H9 (cell line): ENCODE data around the gene TMEM272. TPM values are rescaled to one million over a fixed set of nuclear protein-coding genes. Genes with fewer than 3 reads are reported as not detected.

Source experiments
- DNase-seq: peaks from one replicate; pipeline ENCODE4 v3.0.0-alpha.2; 2017
- H2AFZ ChIP-seq: one replicate; pipeline ENCODE4 v1.6.1; 2013; ENCODE audit warnings: mild to moderate bottlenecking, low read length, control low read depth, moderate library complexity
- H2AK5ac ChIP-seq: 2 replicates; pipeline ENCODE4 v1.6.1; 2013; ENCODE audit warnings: low read length, control low read depth, mixed read lengths; ENCODE audit not compliant: insufficient read length
- H2BK120ac ChIP-seq: one replicate; pipeline ENCODE4 v1.6.1; 2013; ENCODE audit warnings: low read depth, mild to moderate bottlenecking, low read length, control low read depth, inconsistent platforms; ENCODE audit not compliant: poor library complexity, severe bottlenecking
- H2BK12ac ChIP-seq: 2 replicates; pipeline ENCODE4 v1.6.1; 2013; ENCODE audit warnings: low read length, control low read depth, mixed read lengths, low read depth; ENCODE audit not compliant: insufficient read length
- H2BK15ac ChIP-seq: 2 replicates; pipeline ENCODE4 v1.6.1; 2013; ENCODE audit warnings: low read depth, low read length, control low read depth
- H2BK20ac ChIP-seq: one replicate; pipeline ENCODE4 v1.6.1; 2013; ENCODE audit warnings: low read depth, mild to moderate bottlenecking, low read length, control low read depth, inconsistent platforms; ENCODE audit not compliant: poor library complexity, severe bottlenecking
- H2BK5ac ChIP-seq: 2 replicates; pipeline ENCODE4 v1.6.1; 2013; ENCODE audit warnings: low read length, control low read depth, mixed read lengths; ENCODE audit not compliant: insufficient read length
- H3K14ac ChIP-seq: 2 replicates; pipeline ENCODE4 v1.6.1; 2013; ENCODE audit warnings: low read length, control low read depth; ENCODE audit not compliant: insufficient read depth
- H3K18ac ChIP-seq: 2 replicates; pipeline ENCODE4 v1.6.1; 2013; ENCODE audit warnings: low read depth, mild to moderate bottlenecking, mixed read lengths, low read length, control low read depth; ENCODE audit not compliant: insufficient read length
- H3K23ac ChIP-seq: 2 replicates; pipeline ENCODE4 v1.6.1; 2013; ENCODE audit warnings: low read length, control low read depth, mixed read lengths, low read depth; ENCODE audit not compliant: insufficient read length
- H3K23me2 ChIP-seq: 2 replicates; pipeline ENCODE4 v1.6.1; 2013; ENCODE audit warnings: low read depth, mild to moderate bottlenecking, mixed read lengths, low read length, control low read depth; ENCODE audit not compliant: insufficient read length, poor library complexity, severe bottlenecking
- H3K27ac ChIP-seq: 2 replicates; pipeline ENCODE4 v1.5.1; 2013; ENCODE audit warnings: low read length, control low read depth, mixed read lengths, low read depth; ENCODE audit not compliant: insufficient read length
- H3K27me3 ChIP-seq: 2 replicates; pipeline ENCODE4 v1.6.1; 2013; ENCODE audit warnings: low read length, control low read depth, inconsistent platforms; ENCODE audit not compliant: insufficient read depth
- H3K4ac ChIP-seq: 2 replicates; pipeline ENCODE4 v1.6.1; 2013; ENCODE audit warnings: low read depth, mild to moderate bottlenecking, control low read depth, inconsistent platforms, low read length, moderate library complexity
- H3K4me1 ChIP-seq: 2 replicates; pipeline ENCODE4 v1.6.1; 2013; ENCODE audit warnings: low read length, control low read depth, inconsistent platforms; ENCODE audit not compliant: insufficient read depth
- H3K4me2 ChIP-seq: 2 replicates; pipeline ENCODE4 v1.6.1; 2013; ENCODE audit warnings: low read length, control low read depth, mixed read lengths; ENCODE audit not compliant: insufficient read length, insufficient read depth
- H3K56ac ChIP-seq: 2 replicates; pipeline ENCODE4 v1.6.1; 2013; ENCODE audit warnings: low read depth, mild to moderate bottlenecking, mixed read lengths, low read length, control low read depth; ENCODE audit not compliant: insufficient read length
- H3K79me1 ChIP-seq: 2 replicates; pipeline ENCODE4 v1.6.1; 2013; ENCODE audit warnings: low read depth, mild to moderate bottlenecking, moderate library complexity, low read length, control low read depth, inconsistent platforms; ENCODE audit not compliant: insufficient read depth, poor library complexity, severe bottlenecking
- H3K79me2 ChIP-seq: 2 replicates; pipeline ENCODE4 v1.6.1; 2013; ENCODE audit warnings: low read length, control low read depth, inconsistent platforms; ENCODE audit not compliant: insufficient read depth
- H3K9ac ChIP-seq: 2 replicates; pipeline ENCODE4 v1.6.1; 2013; ENCODE audit warnings: low read length, control low read depth, mixed read lengths; ENCODE audit not compliant: insufficient read length; ENCODE audit errors: extremely low read depth
- H3K9me3 ChIP-seq: one replicate; pipeline ENCODE4 v1.6.1; 2013; ENCODE audit warnings: low read depth, low read length, inconsistent platforms; ENCODE audit not compliant: control insufficient read depth
- H3T11ph ChIP-seq: one replicate; pipeline ENCODE4 v1.6.1; 2013; ENCODE audit warnings: mild to moderate bottlenecking, low read length, control low read depth, inconsistent platforms
- H4K20me1 ChIP-seq: one replicate; pipeline ENCODE4 v1.6.1; 2013; ENCODE audit not compliant: control insufficient read depth, insufficient read length, insufficient read depth
- H4K5ac ChIP-seq: 2 replicates; pipeline ENCODE4 v1.6.1; 2013; ENCODE audit warnings: low read depth, mild to moderate bottlenecking, mixed read lengths, low read length, control low read depth; ENCODE audit not compliant: insufficient read length
- H4K8ac ChIP-seq: replicated peaks from 2 replicates; pipeline ENCODE4 v1.6.1; 2013; ENCODE audit warnings: low read length, control low read depth, mixed read lengths, low read depth; ENCODE audit not compliant: insufficient read length
- H4K91ac ChIP-seq: 2 replicates; pipeline ENCODE4 v1.6.1; 2013; ENCODE audit warnings: low read depth, mild to moderate bottlenecking, moderate library complexity, mixed read lengths, low read length, control low read depth; ENCODE audit not compliant: insufficient read length
- H3K27ac Mint-ChIP-seq, 3 experiments: 2 replicates in 2 of 3; 3 replicates in 1 of 3; pipeline ENCODE4 v1.8.0; 2020 to 2021; ENCODE audit warnings: mixed read lengths in 3 of 3, mild to moderate bottlenecking in 1 of 3, moderate library complexity in 1 of 3
- H3K27me3 Mint-ChIP-seq: 2 replicates; pipeline ENCODE4 v1.8.0; 2021; ENCODE audit warnings: low read depth, mild to moderate bottlenecking, moderate library complexity, mixed read lengths
- H3K36me3 Mint-ChIP-seq, 3 experiments: 2 replicates in 2 of 3; 3 replicates in 1 of 3; pipeline ENCODE4 v1.8.0; 2020 to 2021; ENCODE audit warnings: low read depth in 3 of 3, mixed read lengths in 3 of 3; ENCODE audit not compliant: insufficient read depth in 1 of 3
- H3K4me1 Mint-ChIP-seq, 2 experiments: 2 replicates each; pipeline ENCODE4 v1.8.0; 2020; ENCODE audit warnings: mixed read lengths in 2 of 2
- H3K4me3 Mint-ChIP-seq, 2 experiments: 2 replicates in 1 of 2; 3 replicates in 1 of 2; pipeline ENCODE4 v1.8.0; 2020 to 2021; ENCODE audit warnings: mild to moderate bottlenecking in 2 of 2, mixed read lengths in 2 of 2, moderate library complexity in 1 of 2
- H3K9me3 Mint-ChIP-seq, 2 experiments: 2 replicates in 1 of 2; 3 replicates in 1 of 2; pipeline ENCODE4 v1.8.0; 2020; ENCODE audit warnings: mild to moderate bottlenecking in 2 of 2, mixed read lengths in 2 of 2, moderate library complexity in 1 of 2
- CTCF ChIP-seq: fragments of 200-600 bp; sonication (generic); conservative IDR thresholded peaks from 3 replicates; pipeline ENCODE4 v1.8.0; 2021; ENCODE audit warnings: antibody characterized with exemption, mild to moderate bottlenecking
- WGBS: extraction: QIAGEN DNeasy Blood & Tissue Kit; methylation state at CpG from one replicate; pipeline ENCODE4 v1.1.7; 2013; ENCODE audit warnings: missing lambda C conversion rate, low lambda C conversion rate, mixed read lengths; ENCODE audit not compliant: insufficient read length; ENCODE audit errors: extremely low coverage; 5-methylcytosine and 5-hydroxymethylcytosine counted together
- total RNA-seq: library from RNA; stranded (reverse); gene quantifications from 2 replicates; pipeline ENCODE4 v1.2.1, GENCODE V29; 2021

Gene TMEM272
- total RNA-seq, 1 experiment from 2014 or later, result not detected

GRCh38 chr13:51874651-51875050 is 29.7 kb upstream of the TMEM272 start:
- Histone ChIP-seq H3K9ac (no peak overlapping the region), H3K23me2 (no peaks in the 10 kb centered on the region), H3T11ph (no peak overlapping the region), H3K79me2 (no peaks in the 10 kb centered on the region), H4K20me1 (no peaks in the 10 kb centered on the region), H2BK12ac (no peak overlapping the region), H4K8ac (no peak overlapping the region), H2BK5ac (no peak overlapping the region), H3K27me3 (no peaks in the 10 kb centered on the region), H2BK120ac (no peak overlapping the region), H3K23ac (no peak overlapping the region), H3K4me1 (no peaks in the 10 kb centered on the region), H3K9me3 (no peaks in the 10 kb centered on the region), H3K79me1 (no peaks in the 10 kb centered on the region), H3K18ac (no peak overlapping the region), H3K27ac (no peak overlapping the region), H3K14ac (no peak overlapping the region), H3K56ac (no peak overlapping the region), H2AFZ (no peak overlapping the region), H2BK20ac (no peak overlapping the region), H3K4me2 (no peak overlapping the region), H4K5ac (no peak overlapping the region), H2BK15ac (no peak overlapping the region), H2AK5ac (no peak overlapping the region), H3K4ac (no peak overlapping the region), H4K91ac (no peak overlapping the region)
- no CpG with 5 or more reads among the region's 11 CpGs for WGBS
- no peak for DNase-seq
- H3K4me1 Mint-ChIP-seq, result no peaks in the 10 kb centered on the region
- TF ChIP-seq CTCF, result no peak
- H3K36me3 Mint-ChIP-seq, result no peaks in the 10 kb centered on the region
- H3K27ac Mint-ChIP-seq, result no peak overlapping the region
- no peaks in the 10 kb centered on the region for H3K9me3 Mint-ChIP-seq
- H3K27me3 Mint-ChIP-seq, result peaks cover 5% of the 10 kb centered on the region
- H3K4me3 Mint-ChIP-seq, result no peak overlapping the region
